Gastrocnemius medialis (tissue), 4 donors: ENCODE results near the gene GPR132. TPM values are rescaled to one million over a fixed set of nuclear protein-coding genes. Genes with fewer than 3 reads are reported as not detected.

Source experiments
- ATAC-seq, 2 donors: fragments of 150-250 bp; one replicate each; pipeline ENCODE4 v1.9.1; 2016
- DNase-seq, 2 donors: peaks; one replicate each; pipeline ENCODE4 v3.0.0-alpha.2; 2019
- H3K27ac ChIP-seq, 4 donors: fragments of 200-600 bp; sonication (generic); 1 replicate in 1 of 4; 2 replicates in 3 of 4; pipeline ENCODE4 v1.5.1; 2016 to 2018; ENCODE audit warnings: mild to moderate bottlenecking in 2 of 4, moderate library complexity in 1 of 4
- H3K27me3 ChIP-seq, 3 donors: fragments of 200-600 bp; sonication (generic) in 2 of 3; 1 replicate in 1 of 3; 2 replicates in 2 of 3; pipeline versions ENCODE4 v1.5.1 to v1.6.0; 2016 to 2019; ENCODE audit warnings: mild to moderate bottlenecking in 1 of 3, moderate library complexity in 1 of 3
- H3K36me3 ChIP-seq, 2 donors: fragments of 200-600 bp; sonication (generic) in 1 of 2; one replicate each; pipeline ENCODE4 v1.5.1; 2017 to 2018
- H3K4me1 ChIP-seq, 2 donors: fragments of 200-600 bp; sonication (generic) in 1 of 2; one replicate each; pipeline ENCODE4 v1.5.1; 2016 to 2017; ENCODE audit warnings: mild to moderate bottlenecking in 2 of 2
- H3K4me3 ChIP-seq, 4 donors: fragments of 200-600 bp; sonication (generic) in 3 of 4; 1 replicate in 1 of 4; 2 replicates in 3 of 4; pipeline ENCODE4 v1.5.1; 2016 to 2019; ENCODE audit warnings: mild to moderate bottlenecking in 2 of 4
- H3K9me3 ChIP-seq, 3 donors: fragments of 200-600 bp; sonication (generic) in 2 of 3; 1 replicate in 1 of 3; 2 replicates in 2 of 3; pipeline ENCODE4 v1.5.1; 2016 to 2019
- POLR2A ChIP-seq, 2 donors: fragments of 450-650 bp; IDR thresholded peaks; one replicate each; pipeline ENCODE4 v1.6.1; 2017; ENCODE audit warnings: antibody characterized with exemption in 2 of 2, mild to moderate bottlenecking in 2 of 2, moderate library complexity in 2 of 2
- in situ Hi-C, 4 donors: fragments of 200-750 bp; cut with MboI; loops; one replicate each; pipeline versions ENCODE4 v1.15.0 to v1.8.0; 2017; ENCODE audit warnings: low sequenced_read_pairs in 4 of 4
- intact Hi-C: fragments of 100-400 bp; cut with DNase I; formaldehyde crosslinking; loops from one replicate; pipeline ENCODE4 v1.15.1; 2023; ENCODE audit warnings: low total_unique reads
- total RNA-seq, 4 donors: library from RNA; depleted of rRNA; stranded (reverse); fragments of >200 nt; gene quantifications; one replicate each; pipeline versions ENCODE4 v1.1.0 to v1.2.3, GENCODE V29; 2016
- TF ChIP-seq, protein P1 (sequence below), 5 experiments: fragments of 450-650 bp in 3 of 5; fragments of 200-600 bp in 2 of 5; sonication (generic) in 2 of 5; IDR thresholded peaks in 4 of 5; conservative IDR thresholded peaks in 1 of 5; 1 replicate in 4 of 5; 2 replicates in 1 of 5; pipeline ENCODE4 v1.5.1; 2016 to 2019; ENCODE audit warnings: antibody characterized with exemption in 5 of 5, mild to moderate bottlenecking in 3 of 5, moderate library complexity in 3 of 5

GPR132 gene
- total RNA-seq, 4 donors from 2014 or later: 0.07 to 0.61 (median 0.26) TPM

DNA sequence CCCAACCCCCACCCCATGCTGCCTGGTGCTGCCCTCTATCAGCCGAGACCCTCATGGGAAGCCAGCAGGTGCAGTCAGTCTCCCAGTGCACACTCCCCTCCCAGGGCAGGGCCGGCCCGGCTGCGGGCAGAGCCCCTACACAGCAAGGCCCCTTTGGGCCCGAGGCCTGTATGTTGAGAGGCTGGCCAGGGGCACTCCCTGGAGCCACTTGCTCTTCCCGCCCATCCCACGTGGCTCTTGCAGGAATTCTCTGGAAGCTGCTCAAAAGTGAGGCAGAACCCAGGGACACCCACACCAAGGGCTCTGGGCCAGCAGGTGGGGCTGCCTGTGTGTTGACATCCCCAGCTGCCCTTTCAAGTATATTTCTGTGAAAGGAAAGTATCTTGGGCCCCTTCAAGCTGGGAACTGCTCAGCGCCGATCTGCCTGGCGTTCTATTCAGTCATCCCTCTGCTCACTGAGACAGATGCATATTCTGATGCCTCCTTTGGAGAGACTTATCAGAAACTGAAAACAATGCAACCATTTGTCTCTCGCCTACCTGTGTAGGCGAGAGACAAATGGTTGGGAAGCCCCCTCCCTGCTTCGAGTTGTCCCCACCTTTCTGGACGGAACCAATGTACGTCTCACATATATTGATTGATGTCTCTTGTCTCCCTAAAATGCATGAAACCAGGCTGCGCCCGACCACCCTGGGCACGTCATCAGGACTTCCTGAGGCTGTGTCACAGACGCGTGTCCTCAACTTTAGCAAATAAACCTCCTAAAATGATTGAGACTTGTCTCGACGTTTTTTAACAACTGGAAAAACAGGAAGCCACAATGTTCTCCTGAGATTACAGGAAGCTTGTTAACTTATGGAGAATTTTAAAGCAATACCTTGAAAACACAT is 6.0 kb downstream of the GPR132 start:
- peak in 1 of 2 donors; percentile 34 for ATAC-seq
- no peak overlapping the region for H3K4me3 ChIP-seq
- in situ Hi-C loops (no loop called here), intact Hi-C loops (no loop called here)
- DNase-seq: no peak
- TF ChIP-seq, protein P1, sequence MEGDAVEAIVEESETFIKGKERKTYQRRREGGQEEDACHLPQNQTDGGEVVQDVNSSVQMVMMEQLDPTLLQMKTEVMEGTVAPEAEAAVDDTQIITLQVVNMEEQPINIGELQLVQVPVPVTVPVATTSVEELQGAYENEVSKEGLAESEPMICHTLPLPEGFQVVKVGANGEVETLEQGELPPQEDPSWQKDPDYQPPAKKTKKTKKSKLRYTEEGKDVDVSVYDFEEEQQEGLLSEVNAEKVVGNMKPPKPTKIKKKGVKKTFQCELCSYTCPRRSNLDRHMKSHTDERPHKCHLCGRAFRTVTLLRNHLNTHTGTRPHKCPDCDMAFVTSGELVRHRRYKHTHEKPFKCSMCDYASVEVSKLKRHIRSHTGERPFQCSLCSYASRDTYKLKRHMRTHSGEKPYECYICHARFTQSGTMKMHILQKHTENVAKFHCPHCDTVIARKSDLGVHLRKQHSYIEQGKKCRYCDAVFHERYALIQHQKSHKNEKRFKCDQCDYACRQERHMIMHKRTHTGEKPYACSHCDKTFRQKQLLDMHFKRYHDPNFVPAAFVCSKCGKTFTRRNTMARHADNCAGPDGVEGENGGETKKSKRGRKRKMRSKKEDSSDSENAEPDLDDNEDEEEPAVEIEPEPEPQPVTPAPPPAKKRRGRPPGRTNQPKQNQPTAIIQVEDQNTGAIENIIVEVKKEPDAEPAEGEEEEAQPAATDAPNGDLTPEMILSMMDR (IDR thresholded peaks at IDR 0.05 in 4 of 5, conservative IDR thresholded peaks at IDR 0.05 in 1 of 5): peak in 1 of 5 experiments; percentile 19
- no peak for TF ChIP-seq POLR2A (IDR thresholded peaks at IDR 0.05)
- peak overlapping the region in 3 of 4 donors; percentile 12 to 67 (median 42) for H3K27ac ChIP-seq
- no peaks in the 10 kb centered on the region for H3K36me3 ChIP-seq
- H3K9me3 ChIP-seq: no peaks in the 10 kb centered on the region
- H3K4me1 ChIP-seq: peaks cover 4 to 11% of the 10 kb centered on the region in 2 donors
- H3K27me3 ChIP-seq: no peaks in the 10 kb centered on the region

- intact Hi-C loops: no loop called here
- H3K4me1 ChIP-seq: peaks cover 4 to 11% of the 10 kb centered on the region in 2 donors
- no peaks in the 10 kb centered on the region for H3K36me3 ChIP-seq
- TF ChIP-seq POLR2A (IDR thresholded peaks at IDR 0.05): no peak
- TF ChIP-seq, protein P1 (IDR thresholded peaks at IDR 0.05 in 4 of 5, conservative IDR thresholded peaks at IDR 0.05 in 1 of 5): no peak
- DNase-seq (no peak), ATAC-seq (no peak)
- no peaks in the 10 kb centered on the region for H3K9me3 ChIP-seq
- H3K27me3 ChIP-seq: no peaks in the 10 kb centered on the region
- peak overlapping the region in 1 of 4 donors; percentile 42 for H3K27ac ChIP-seq
- in situ Hi-C loops: no loop called here
- no peak overlapping the region for H3K4me3 ChIP-seq
Observed at GRCh38 chr14:105058521-105059034, 6.7 kb downstream of the GPR132 start.

GRCh38 chr14:105056303-105056831 is 8.9 kb downstream of the GPR132 start:
- Histone ChIP-seq H3K9me3 (no peaks in the 10 kb centered on the region), H3K4me1 (peaks cover 4 to 11% of the 10 kb centered on the region in 2 donors), H3K36me3 (no peaks in the 10 kb centered on the region), H3K4me3 (no peak overlapping the region), H3K27ac (no peak overlapping the region), H3K27me3 (no peaks in the 10 kb centered on the region)
- DNase-seq: no peak
- in situ Hi-C loops: no loop called here
- intact Hi-C loops: no loop called here
- no peak for TF ChIP-seq POLR2A (IDR thresholded peaks at IDR 0.05)
- TF ChIP-seq, protein P1 (IDR thresholded peaks at IDR 0.05 in 4 of 5, conservative IDR thresholded peaks at IDR 0.05 in 1 of 5): no peak
- no peak for ATAC-seq

GRCh38 chr14:105055736-105056302 is 9.4 kb downstream of the GPR132 start:
- Histone ChIP-seq H3K27ac (no peak overlapping the region), H3K36me3 (no peaks in the 10 kb centered on the region), H3K4me1 (peaks cover 4 to 10% of the 10 kb centered on the region in 2 donors), H3K27me3 (no peaks in the 10 kb centered on the region), H3K4me3 (no peak overlapping the region), H3K9me3 (no peaks in the 10 kb centered on the region)
- in situ Hi-C loops (no loop called here), intact Hi-C loops (no loop called here)
- no peak for DNase-seq
- ATAC-seq: no peak
- TF ChIP-seq, protein P1 (IDR thresholded peaks at IDR 0.05 in 4 of 5, conservative IDR thresholded peaks at IDR 0.05 in 1 of 5): no peak
- TF ChIP-seq POLR2A (IDR thresholded peaks at IDR 0.05): no peak
